Tibial nerve (tissue), 4 donors: ENCODE data around the gene GLB1L2. TPM values are rescaled to one million over a fixed set of nuclear protein-coding genes. Genes with fewer than 3 reads are reported as not detected.

Experiments
- DNase-seq, 2 donors: peaks; one replicate each; pipeline ENCODE4 v3.0.0-alpha.2; 2019; ENCODE audit warnings: low spot score in 2 of 2
- H3K27ac ChIP-seq, 4 donors: fragments of 200-600 bp; sonication (generic) in 3 of 4; one replicate each; pipeline ENCODE4 v1.5.1; 2017 to 2019; ENCODE audit warnings: mild to moderate bottlenecking in 1 of 4
- H3K27me3 ChIP-seq, 2 donors: fragments of 200-600 bp; sonication (generic) in 1 of 2; one replicate each; pipeline versions ENCODE4 v1.5.1 to v1.6.0; 2017 to 2019
- H3K36me3 ChIP-seq, 3 donors: fragments of 200-600 bp; sonication (generic); one replicate each; pipeline ENCODE4 v1.5.1; 2018 to 2019
- H3K4me1 ChIP-seq, 4 donors: fragments of 200-600 bp; sonication (generic) in 3 of 4; one replicate each; pipeline ENCODE4 v1.5.1; 2017 to 2019
- H3K4me3 ChIP-seq, 4 donors: fragments of 200-600 bp; sonication (generic) in 3 of 4; one replicate each; pipeline ENCODE4 v1.5.1; 2017 to 2019; ENCODE audit warnings: mild to moderate bottlenecking in 1 of 4, moderate library complexity in 1 of 4
- H3K9me3 ChIP-seq, 4 donors: fragments of 200-600 bp; sonication (generic) in 3 of 4; one replicate each; pipeline ENCODE4 v1.5.1; 2017 to 2019
- EP300 ChIP-seq, 2 donors: sonication (generic); formaldehyde crosslinking; IDR thresholded peaks; one replicate each; pipeline ENCODE4 v1.6.1; 2017; ENCODE audit warnings: antibody characterized with exemption in 2 of 2, mild to moderate bottlenecking in 1 of 2
- POLR2A ChIP-seq, 2 donors: fragments of 450-650 bp; IDR thresholded peaks; one replicate each; pipeline ENCODE4 v1.6.1; 2017; ENCODE audit warnings: antibody characterized with exemption in 2 of 2, mild to moderate bottlenecking in 2 of 2, moderate library complexity in 2 of 2
- WGBS, 2 donors: methylation state at CpG; one replicate each; pipeline ENCODE4 v1.1.5; 2018; 5-methylcytosine and 5-hydroxymethylcytosine counted together
- total RNA-seq, 4 donors: library from RNA; depleted of rRNA; stranded (reverse); fragments of >200 nt; gene quantifications; one replicate each; pipeline ENCODE4 v1.1.0, GENCODE V29; 2016
- TF ChIP-seq, protein P1 (sequence below), 5 experiments: fragments of 200-600 bp in 3 of 5; fragments of 450-650 bp in 2 of 5; sonication (generic) in 3 of 5; IDR thresholded peaks; one replicate each; pipeline ENCODE4 v1.5.1; 2016 to 2019; ENCODE audit warnings: antibody characterized with exemption in 5 of 5, mild to moderate bottlenecking in 3 of 5, moderate library complexity in 2 of 5

Gene GLB1L2
- total RNA-seq, 4 donors from 2014 or later: 2.0 to 8.1 (median 5.6) TPM

DNA sequence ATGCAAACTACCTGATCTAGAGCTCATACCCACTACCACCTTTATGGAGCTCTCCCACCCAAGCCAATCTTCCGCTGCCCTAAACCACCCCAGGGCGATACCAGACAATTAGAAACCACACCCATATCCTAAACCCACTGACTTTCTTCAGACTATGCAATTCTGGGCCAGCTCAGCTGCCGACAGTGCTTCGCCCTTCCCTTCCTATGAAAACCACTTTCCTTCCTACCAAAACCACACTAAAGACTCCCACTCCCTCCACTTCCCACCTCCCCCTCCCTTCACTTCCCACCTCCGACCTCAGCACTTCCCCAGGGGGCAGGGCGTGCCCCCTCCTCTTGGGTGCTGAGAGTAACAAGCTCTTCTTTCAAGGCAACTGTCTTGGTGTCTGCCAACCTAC is 55.2 kb downstream of the GLB1L2 start:
- Histone ChIP-seq H3K9me3 (no peaks in the 10 kb centered on the region), H3K4me3 (no peak overlapping the region), H3K36me3 (peaks cover 0 to 27% (median 0%) of the 10 kb centered on the region in 3 donors), H3K27ac (no peak overlapping the region), H3K4me1 (no peaks in the 10 kb centered on the region), H3K27me3 (no peaks in the 10 kb centered on the region)
- WGBS, 2 donors: 69 to 71% methylated on average over 6 of the region's 6 CpGs
- no peak for DNase-seq
- TF ChIP-seq, protein P1, sequence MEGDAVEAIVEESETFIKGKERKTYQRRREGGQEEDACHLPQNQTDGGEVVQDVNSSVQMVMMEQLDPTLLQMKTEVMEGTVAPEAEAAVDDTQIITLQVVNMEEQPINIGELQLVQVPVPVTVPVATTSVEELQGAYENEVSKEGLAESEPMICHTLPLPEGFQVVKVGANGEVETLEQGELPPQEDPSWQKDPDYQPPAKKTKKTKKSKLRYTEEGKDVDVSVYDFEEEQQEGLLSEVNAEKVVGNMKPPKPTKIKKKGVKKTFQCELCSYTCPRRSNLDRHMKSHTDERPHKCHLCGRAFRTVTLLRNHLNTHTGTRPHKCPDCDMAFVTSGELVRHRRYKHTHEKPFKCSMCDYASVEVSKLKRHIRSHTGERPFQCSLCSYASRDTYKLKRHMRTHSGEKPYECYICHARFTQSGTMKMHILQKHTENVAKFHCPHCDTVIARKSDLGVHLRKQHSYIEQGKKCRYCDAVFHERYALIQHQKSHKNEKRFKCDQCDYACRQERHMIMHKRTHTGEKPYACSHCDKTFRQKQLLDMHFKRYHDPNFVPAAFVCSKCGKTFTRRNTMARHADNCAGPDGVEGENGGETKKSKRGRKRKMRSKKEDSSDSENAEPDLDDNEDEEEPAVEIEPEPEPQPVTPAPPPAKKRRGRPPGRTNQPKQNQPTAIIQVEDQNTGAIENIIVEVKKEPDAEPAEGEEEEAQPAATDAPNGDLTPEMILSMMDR (IDR thresholded peaks at IDR 0.05): no peak
- no peak for TF ChIP-seq POLR2A (IDR thresholded peaks at IDR 0.05)
- no peak for TF ChIP-seq EP300 (IDR thresholded peaks at IDR 0.05)

DNA sequence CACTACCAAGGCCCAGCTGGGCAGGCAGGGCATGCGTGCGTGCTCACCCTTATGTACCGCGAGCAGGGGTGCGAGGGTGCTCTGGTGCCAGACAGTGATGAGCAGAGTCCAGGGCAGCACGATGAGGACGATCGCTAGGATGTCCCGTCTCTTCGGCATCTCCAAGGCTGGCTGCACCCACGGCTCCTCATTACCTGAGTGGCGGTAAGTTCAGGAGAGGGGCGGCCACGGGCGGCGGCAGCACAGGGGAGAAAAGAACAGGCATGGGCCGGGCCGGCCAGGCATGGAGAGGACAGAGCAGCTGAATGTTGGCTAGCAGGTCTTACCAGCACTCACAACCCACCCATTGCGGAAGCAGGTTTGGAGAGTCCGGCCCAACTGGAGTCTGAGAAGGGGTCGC is 55.7 kb downstream of the GLB1L2 start:
- Histone ChIP-seq H3K4me1 (no peaks in the 10 kb centered on the region), H3K9me3 (no peaks in the 10 kb centered on the region), H3K36me3 (peaks cover 0 to 22% (median 0%) of the 10 kb centered on the region in 3 donors), H3K4me3 (no peak overlapping the region), H3K27ac (no peak overlapping the region), H3K27me3 (no peaks in the 10 kb centered on the region)
- no peak for DNase-seq
- WGBS, 2 donors: 92 to 94% methylated on average over 21 of the region's 21 CpGs
- TF ChIP-seq, protein P1 (IDR thresholded peaks at IDR 0.05): no peak
- TF ChIP-seq EP300 (IDR thresholded peaks at IDR 0.05): no peak
- TF ChIP-seq POLR2A (IDR thresholded peaks at IDR 0.05): no peak

DNA sequence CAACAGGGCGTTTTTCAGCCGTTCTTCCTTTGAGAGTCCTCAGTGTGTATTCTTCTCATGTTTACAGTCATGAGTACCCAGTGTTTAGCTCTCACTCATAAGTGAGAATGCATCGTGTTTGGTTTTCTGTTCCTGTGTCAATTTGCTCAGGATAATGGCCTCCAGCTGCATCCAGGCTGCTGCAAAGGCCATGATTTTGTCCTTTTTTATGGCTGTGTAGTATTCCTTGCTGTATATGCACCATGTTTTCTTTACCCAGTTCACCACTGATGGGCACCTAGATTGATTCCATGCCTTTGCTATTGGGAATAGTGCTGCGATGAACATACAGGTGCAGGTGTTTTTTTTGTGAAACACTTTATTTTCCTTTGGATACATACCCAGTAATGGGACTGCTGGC is 56.8 kb downstream of the GLB1L2 start:
- no peak overlapping the region for H3K4me3 ChIP-seq
- H3K9me3 ChIP-seq: no peaks in the 10 kb centered on the region
- TF ChIP-seq, protein P1 (IDR thresholded peaks at IDR 0.05): no peak
- TF ChIP-seq POLR2A (IDR thresholded peaks at IDR 0.05) (no peak), EP300 (IDR thresholded peaks at IDR 0.05) (no peak)
- no peaks in the 10 kb centered on the region for H3K27me3 ChIP-seq
- no peak overlapping the region for H3K27ac ChIP-seq
- no peaks in the 10 kb centered on the region for H3K4me1 ChIP-seq
- 87 to 93% methylated on average over 4 of the region's 4 CpGs for WGBS, 2 donors
- H3K36me3 ChIP-seq: peaks cover 0 to 11% (median 0%) of the 10 kb centered on the region in 3 donors
- DNase-seq: no peak

GRCh38 chr11:134389464-134390180 is 57.8 kb downstream of the GLB1L2 start:
- Histone ChIP-seq H3K4me3 (no peak overlapping the region), H3K36me3 (peaks cover 0 to under 1% (median 0%) of the 10 kb centered on the region in 3 donors), H3K9me3 (no peaks in the 10 kb centered on the region), H3K27me3 (no peaks in the 10 kb centered on the region), H3K27ac (no peak overlapping the region), H3K4me1 (no peaks in the 10 kb centered on the region)
- WGBS, 2 donors: 86 to 94% methylated on average over 12 to 25 of the region's 25 CpGs
- TF ChIP-seq POLR2A (IDR thresholded peaks at IDR 0.05) (no peak), EP300 (IDR thresholded peaks at IDR 0.05) (no peak)
- TF ChIP-seq, protein P1 (IDR thresholded peaks at IDR 0.05): no peak
- no peak for DNase-seq

DNA sequence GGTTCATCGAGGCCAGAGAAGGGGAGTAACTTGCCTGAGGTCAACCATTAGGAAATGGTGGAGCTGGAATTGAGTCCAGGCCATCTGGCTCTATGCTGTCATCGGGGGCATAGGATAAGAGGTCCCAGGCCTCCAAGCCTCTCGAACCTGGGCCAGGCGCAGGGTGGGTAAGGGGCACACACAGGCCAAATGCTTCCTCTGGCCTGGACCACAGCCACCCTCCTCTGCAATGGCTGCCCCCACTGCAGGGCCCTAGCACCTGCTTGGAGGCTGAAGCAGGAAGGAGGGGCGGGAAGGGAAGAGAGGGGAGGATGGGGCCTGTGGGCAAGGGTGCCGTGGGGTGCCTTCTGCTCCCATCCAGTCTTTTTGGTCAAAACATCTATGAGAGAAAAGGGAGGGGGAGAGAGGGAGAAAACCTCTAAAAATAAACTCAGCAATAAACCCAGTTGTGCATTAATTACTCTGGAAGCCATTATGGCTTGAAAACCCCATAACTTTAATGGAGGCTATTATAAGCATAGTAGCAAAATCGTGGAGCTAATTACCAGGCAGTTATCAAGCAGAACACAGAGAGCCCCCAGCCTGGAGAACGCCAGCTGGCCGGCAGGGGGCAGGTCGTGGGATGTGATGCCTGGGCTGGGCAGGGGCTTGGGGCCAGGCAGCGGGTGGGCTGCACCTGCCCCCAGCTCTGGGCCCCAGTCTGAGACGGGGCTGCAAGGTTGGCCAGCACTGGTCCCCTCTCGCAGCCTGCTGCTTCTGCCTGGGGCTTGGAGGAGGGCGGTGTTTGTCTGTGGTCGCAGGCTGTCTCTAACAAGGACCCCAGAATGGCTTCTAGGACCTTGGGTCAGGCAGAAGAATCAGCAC is 59.1 kb downstream of the GLB1L2 start:
- TF ChIP-seq POLR2A (IDR thresholded peaks at IDR 0.05) (no peak), EP300 (IDR thresholded peaks at IDR 0.05) (no peak)
- TF ChIP-seq, protein P1 (IDR thresholded peaks at IDR 0.05): no peak
- H3K27me3 ChIP-seq: no peaks in the 10 kb centered on the region
- H3K4me1 ChIP-seq: no peaks in the 10 kb centered on the region
- no peaks in the 10 kb centered on the region for H3K36me3 ChIP-seq
- 64 to 70% methylated on average over 14 to 15 of the region's 15 CpGs for WGBS, 2 donors
- no peak overlapping the region for H3K27ac ChIP-seq
- no peak overlapping the region for H3K4me3 ChIP-seq
- no peak for DNase-seq
- no peaks in the 10 kb centered on the region for H3K9me3 ChIP-seq
